NCI-H2196 treated with DMSO at 0.1 percent for 48 hours (cell line): ENCODE results near the gene CLEC3B.
"Not testable (repeated sequence)": the region's sequence is repeated elsewhere in the genome, so short reads cannot be mapped to it uniquely, and the experiment has no call there.

Experiments
- DNase-seq: peaks from one replicate; lab custom pipeline; 2025; ENCODE audit not compliant: unreplicated experiment; lab: John Stamatoyannopoulos, UW

CLEC3B gene

DNA sequence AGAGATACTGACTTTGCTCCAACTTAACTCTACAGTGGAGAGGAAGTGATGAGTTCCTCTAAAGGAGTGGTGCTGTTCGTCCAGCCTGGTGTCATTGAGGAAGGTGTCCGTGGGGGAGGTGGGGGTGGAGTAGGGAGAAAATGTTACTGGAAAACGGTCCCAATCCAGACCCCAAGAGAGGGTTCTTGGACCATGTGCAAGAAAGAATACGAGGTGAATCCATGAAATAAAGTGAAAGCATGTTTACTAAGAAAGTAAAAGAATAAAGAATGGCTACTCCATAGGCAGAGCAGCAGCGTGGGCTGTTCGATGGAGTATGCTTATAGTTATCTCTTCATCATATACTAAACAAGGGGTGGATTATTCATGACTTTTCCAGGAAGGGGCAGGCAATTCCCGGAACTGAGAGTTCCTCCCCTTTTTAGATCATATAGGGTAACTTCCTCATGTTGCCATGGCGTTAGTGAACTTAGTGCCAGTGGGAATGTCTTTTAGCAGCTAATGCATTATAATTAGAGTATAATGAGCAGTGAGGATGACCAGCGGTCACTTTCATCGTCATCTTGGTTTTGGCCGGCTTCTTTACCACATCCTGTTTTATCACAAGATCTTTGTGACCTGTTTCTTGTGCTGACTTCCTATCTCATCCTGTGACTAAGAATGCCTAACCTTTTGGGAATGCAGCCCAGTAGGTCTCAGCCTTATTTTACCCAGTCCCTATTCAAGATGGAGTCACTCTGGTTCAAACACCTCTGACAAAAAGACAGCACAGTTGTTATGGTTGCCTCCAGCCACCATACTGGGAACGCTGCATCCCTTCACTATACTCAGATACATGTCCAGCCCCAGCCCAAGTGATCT lies 38.6 kb downstream of the CLEC3B start:
- DNase-seq: no peak

DNA sequence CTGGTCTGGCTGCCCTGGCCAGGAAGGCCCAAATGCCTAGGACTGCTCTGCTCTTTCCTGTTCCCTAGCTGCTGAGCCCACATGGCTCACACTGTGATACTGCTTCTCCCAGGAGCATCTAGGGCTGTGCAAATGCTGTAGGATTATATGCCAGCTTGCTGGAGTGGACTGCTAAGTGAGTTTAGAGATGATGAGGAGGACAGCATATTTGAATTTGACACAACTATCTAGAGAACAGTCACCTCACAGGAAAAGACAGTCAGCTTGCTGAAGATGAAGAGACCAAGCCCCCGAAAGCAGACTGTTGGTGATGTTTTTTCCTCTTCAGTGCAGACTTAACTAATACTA lies 39.2 kb downstream of the CLEC3B start:
- no peak for DNase-seq

DNA sequence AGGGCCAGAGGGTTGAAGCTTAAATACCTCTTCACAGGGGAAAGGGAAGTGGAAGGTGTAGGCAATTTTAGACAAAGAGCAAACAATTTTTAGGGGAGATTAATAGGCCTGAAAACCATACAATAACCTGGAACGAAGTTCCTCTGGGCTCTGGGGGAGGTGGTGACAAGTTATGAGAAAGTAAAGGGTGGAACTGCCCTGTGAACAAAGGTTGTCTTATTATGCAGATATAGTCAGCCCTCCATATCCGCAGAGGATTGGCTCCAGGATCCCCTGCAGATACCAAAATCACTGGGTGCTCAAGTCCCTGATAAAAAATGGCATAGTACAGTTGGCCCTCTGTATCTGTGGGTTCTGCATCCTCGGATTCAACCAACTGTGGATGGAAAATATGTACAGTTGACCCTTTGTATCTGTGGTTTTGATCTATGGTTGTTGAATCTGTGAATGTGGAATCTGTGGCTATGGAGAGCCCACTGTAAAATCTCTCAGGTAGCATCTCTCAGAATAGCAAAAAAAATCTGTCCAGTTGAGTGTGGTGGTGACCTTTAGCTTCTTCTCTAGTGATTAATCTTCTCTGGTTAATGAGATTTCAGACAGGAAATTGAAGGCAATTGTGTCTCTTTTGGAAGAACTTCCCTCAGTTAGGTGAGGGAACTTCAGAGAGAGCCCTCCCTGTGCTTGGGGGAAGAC lies 40.2 kb downstream of the CLEC3B start:
- no peak for DNase-seq

DNA sequence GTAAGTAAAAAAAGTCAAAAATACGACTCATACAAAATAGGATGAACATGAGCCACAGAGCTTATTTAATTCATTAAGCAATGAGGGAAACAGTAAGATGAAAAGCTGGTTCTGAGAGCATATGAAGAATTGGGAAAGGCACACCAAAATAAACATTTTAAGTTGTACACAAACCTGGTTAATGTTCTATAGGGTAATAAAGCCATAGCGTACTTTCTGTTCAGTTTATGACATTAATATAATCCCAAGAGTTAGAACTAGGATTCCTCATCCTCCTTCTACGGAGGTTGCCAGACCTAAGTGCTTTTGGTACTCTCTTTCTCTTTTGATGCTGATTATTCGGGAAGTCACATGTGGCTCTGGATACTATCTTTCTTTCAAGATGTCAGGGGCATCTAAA lies 41.4 kb downstream of the CLEC3B start:
- DNase-seq: no peak

DNA sequence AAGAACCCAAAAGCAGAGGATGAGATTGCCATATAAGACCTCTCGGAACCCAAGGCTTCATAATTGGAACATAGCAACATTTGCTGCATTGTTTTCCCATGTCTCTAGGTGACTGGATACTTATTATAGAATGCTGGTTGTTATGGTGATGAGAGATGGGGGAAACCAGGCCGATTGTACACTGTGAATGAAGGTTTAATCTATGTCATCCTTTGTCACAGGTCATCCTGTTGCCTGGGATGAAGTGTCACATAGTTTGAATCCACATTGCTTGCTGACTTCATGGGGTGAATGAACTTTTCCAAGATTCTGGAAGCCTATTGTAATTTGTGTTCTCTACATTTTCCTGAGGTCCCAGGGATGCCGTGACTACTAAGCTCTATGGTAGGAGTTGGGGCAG lies 41.8 kb downstream of the CLEC3B start:
- no peak for DNase-seq

DNA sequence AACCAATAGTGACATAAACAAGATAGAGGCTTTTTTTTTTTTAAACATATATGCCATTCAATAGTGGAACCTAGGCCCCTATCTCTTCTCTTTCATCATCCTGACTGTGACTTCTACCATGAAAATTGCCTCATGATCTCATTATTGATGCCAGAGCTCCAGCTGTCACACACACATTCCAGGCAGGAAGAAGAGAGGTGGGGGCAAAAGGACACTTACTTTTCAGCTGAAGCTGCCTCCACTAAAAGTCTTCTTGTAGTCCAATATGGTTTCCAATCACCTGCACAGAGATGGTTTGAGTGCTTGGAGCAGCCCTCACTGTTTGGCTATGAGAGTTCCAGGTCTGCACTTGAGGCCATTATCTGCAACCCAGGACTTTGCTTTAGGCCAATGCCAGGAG lies 45.0 kb downstream of the CLEC3B start:
- DNase-seq: no peak

DNA sequence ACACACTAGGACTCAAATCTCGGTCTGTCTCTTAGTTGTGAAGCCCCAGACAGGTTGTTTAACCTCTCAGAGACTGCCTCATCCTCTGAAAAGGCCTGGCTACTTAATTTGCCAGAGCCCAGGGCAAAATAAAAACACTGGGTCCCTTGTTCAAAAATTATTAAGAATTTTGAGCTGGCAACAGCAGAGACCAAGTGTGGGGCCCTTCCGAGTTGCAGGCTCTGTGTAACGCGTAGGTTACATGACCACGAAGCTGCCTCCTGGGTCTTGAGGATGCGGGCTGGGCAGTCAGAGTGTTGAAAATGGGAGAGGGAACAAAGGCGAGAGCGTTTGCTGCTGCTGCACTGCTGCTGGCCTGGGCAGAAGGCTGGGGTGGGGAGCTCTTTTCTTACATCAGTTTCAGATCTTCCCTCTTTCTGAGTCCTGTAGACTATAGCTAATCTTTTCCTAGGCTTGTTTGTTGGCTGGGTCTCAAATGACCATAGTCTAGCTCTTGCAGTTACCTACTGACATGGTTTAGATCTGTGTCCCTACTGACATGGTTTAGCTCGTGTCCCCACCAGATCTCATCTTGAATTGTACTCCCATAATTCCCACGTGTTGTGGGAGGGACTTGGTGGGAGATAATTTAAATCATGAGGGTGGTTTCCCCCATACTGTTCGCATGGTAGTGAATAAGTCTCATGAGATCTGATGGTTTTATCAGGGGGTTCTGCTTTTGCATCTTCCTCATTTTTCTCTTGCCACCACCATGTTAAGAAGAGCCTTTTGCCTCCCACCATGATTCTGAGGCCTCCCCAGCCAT lies 49.9 kb downstream of the CLEC3B start:
- DNase-seq: no peak

DNA sequence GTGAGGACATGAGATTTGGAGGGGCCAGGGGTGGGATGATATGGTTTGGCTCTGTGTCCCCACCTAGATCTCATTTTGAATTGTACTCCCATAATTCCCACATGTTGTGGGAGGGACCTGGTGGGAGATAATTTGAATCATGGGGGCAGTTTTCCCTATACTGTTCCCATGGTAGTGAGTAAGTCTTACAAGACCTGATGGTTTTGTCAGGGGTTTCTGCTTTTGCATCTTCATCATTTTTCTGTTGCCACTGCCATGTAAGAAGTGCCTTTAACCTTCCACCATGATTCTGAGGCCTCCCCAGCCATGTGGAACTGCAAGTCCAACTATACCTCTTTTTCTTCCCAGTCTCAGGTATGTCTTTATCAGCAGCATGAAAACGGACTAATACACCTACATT lies 52.2 kb downstream of the CLEC3B start:
- DNase-seq: not testable (repeated sequence)

DNA sequence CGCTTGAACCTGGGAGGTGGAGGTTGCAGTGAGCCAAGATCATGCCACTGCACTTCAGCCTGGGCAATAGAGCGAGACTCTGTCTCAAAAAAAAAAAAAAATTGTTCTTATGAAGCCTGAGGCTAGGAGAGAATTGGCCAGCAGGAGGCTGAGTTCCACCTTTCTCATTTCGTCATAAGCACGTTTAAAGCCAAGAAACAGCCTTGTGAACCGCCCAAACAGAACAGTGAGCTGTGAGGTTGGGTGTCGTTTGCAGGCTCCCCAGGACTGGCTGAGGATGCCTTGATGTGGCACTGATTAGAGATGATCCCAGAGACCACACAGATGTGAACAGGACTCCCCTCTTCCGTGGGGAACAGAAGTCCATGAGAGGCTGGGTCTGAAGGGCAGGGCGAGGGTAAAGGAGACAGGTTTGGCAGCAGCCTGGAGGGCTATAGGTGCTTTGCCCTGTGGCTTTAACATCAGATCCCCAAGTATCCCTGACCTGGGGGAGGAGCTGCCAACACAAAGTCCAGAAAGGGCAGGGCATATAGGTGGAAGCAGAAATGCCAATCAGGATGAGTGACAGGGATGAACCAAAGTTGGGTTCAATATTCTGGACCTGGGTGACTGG lies 52.9 kb downstream of the CLEC3B start:
- no peak for DNase-seq

DNA sequence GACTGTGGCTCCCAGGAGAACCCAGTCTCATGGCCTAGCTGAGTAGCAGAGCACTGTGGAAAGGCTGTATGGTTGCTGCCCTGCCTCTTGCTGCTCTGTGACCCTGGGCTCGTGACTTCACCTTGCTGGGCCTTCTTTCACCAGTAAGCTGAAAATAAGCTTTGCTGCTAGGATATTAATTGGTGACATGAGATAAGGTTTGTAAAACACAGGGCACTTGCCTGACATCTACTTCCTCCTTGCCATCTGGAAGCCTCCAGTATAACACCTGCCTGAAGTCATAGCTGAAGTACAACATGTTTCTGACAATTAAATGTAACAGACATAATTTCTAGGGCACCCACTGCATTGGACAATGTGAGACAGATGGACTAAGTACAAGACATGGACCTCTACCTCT lies 53.6 kb downstream of the CLEC3B start:
- no peak for DNase-seq

DNA sequence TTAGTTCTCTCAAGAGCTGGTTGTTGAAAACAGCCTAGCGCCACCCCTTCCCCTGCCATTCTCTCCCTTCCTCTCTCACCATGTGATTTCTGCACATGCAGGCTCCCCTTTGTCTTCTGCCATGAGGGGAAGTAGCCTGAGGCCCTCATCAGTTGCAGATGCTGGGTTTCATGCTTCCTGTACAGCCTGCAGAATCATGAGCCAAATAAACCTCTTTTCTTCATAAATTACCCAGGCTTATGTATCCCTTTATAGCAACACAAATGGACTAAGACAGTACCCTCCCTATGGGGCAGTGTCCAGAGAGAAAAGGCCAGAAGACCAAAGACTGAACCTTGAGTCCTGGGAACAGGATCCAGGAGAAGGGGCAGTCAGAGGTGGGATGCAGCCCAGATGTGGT lies 54.7 kb downstream of the CLEC3B start:
- no peak for DNase-seq

DNA sequence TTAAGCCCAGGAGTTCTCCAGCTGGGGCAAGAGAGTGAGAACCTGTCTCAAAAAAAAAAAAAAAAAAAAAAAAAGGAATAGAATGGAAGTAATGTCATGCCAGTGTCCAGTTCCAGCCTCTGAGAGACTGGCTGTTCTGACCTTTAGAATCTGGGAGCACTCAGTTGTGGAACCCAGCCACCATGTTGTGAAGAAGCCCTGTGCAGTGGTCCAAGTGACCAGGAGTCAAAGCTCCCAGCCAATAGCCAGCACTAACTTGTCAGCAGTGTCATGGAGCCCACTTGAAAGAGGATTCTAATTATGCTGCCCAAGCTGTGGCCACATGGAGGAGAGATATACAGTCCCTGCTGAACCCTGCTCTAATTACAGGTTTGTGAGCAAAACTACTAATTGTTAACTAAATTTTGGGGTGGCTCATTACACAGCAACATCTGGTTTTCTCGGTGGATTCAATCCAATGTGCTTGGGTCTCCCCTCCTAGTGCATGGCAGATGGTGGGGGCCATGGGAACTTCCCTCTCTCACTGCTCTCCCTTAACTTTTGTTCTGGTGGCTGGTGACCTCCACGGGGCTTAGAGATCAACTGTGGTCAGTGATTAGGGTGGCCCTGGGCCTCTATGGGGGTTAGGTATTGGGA lies 55.5 kb downstream of the CLEC3B start:
- DNase-seq: no peak

DNA sequence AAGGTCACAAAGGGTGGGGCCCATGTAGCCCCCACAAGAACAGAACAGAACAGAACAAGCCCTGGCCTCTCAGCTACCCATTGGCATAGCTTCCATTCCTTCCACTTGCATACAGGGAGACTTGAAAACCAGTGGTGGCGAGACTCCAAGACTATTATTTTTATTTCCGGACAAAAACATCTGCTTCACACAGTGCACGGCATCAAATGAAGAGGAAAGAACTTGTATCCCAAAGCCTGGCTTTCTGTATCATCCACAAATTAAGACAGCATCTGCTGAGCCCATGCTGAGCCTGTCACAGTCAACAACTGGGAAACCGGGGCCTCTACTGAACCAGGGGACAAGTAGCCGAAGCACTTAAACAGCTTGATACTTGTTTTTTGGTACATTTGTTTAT lies 56.0 kb downstream of the CLEC3B start:
- no peak for DNase-seq

DNA sequence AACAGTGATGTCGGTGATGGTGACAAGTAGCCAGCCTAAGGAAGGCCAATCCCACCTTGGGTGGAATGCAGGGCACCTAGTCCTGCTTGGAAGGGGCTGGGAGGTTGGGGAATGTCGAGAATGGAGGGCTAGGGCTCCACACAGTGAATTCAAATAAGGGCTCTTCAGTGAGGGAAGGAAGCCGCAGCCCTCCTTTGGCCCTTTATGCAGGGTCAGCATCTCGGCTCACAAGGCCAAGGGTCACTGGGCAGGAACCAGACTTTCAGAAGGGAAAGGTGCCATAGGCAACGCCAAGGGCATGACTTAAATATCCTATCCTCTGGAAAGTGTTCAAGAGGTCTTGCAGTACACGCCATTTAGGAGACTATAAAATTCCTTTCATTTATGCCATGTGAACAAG lies 56.9 kb downstream of the CLEC3B start:
- DNase-seq: no peak

DNA sequence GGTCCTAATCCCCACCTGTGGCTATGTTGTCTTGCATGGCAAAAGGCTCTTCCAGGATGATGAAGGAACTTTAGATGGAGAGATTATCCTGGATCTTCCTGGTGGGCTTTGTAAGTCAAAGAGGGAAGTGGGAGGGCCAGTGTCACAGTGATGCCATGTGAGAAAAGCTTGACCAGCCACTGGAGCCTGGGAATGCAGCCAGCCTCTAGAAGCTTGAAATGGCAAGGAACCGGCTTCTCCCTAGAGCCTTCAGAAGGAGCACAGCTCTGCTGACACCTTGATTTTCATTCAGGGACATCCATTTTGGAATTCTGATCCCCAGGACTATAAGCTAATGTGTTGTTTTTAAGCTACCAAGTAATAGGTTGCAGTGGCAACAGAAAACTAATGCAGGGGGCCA lies 58.3 kb downstream of the CLEC3B start:
- DNase-seq: no peak

DNA sequence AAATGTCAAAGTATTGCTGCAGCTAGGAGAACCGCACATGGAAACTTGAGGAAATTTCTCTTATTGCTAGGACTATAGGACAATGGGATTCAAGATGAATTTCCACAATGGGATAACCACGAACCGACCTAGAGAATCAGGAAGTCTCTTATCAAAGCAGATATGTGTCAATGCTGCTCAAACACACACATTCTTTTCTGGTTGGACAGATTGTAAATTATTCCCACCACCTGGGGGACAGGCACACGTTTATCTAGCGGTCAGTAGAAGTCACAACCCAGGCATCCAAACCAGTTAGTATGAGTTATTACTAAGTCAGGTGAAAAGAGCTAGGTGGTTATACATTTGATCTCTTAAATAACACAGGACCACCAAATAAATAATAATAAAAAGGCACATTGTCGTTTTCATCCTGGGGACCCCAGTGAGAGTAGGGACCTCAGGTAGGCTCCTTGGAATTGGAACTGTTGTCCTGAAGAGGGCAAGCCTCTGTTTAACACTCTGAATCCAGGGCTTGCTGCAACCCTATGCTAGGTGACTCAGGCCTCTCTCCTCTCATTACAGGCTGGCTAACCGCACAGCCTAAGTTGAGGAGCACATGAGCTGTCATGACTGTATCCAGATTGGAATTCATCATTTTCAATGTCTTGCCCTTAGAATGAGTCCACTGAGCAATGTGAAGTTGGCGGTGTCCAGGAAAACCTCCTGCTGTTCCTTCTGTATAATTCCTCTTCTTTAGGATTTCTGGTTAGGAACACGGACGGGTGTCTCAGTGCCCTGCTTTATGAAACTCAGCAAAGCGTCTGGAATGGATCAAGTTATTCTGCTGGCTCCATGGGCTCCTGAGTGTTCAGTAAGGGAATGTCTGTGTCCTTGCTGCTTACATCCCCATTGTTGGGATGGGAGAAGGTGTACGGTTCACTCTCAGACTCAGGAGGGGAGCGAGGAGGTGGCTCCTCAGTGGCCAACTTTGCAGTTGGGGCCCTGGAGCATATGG lies 59.0 kb downstream of the CLEC3B start:
- no peak for DNase-seq
